ENCODE data around the gene ANKRD33B.
"Not testable (repeated sequence)": the region's sequence is repeated elsewhere in the genome, so short reads cannot be mapped to it uniquely, and the experiment has no call there.

The ANKRD33B gene

DNA sequence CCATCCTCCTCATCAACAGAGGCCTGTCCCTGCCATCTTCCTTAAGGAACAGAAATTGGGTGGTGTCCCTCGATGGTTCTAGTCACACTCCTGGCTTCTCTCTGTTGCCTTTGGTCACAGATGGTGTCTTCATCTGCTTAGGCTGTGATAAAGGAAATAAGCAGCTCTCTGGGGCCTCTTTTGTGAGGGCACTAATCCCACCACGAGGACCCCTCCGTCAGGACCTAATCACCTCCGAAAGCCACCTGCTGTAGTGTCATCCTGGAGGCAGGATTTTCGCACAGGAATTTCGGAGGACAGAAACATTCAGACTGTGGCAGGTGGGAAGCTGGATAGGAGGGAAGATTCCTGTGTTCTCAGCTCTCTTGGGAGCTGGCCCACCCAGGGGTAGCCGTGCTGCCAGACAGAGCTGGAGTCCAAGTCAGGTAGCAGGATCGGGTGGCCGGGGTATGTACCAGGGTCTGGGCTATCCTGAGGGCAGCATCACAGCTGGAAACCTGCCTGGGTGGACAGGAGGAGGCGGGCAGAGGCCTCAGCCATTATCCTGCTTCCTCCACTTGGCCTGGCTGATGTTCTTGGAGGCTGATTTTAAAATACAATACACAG is 59.5 kb downstream of the ANKRD33B start:
- DNase-seq = no peak

DNA sequence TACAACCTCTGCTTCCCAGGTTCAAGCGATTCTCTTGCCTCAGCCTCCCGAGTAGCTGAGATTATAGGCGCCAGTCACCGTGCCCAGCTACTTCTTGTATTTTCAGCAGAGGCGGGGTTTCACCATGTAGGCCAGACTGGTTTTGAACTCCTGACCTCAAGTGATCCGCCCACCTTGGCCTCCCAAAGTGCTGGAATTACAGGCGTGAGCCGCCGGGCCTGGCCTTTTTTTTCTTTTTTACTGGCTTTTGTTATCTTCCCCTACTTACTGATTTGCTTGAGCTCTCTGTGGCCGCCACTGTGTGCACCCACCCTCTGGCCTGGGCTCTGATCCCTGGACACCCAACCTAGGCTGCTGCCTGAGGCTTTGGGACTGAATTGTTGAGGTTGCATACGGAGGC is 60.3 kb downstream of the ANKRD33B start:
- no peak for DNase-seq

DNA sequence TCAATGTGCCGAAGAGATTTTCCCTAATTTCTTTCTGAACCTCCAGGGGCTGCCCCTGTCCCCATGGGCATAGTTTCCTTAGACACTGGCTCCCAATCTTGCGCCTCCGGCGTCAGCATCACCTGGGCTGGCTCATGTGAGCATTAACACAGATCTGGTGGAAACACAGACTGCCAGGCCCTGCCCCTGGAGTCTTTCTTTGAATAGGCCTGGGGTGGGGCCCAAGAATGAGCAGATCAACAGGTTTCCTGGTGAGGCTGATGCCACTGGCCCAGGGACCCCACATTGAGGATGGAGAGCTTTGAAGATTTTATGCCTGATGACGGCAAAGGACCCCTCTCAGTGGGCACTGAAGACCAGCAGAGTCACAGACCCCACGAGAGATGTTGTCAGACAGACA is 60.8 kb downstream of the ANKRD33B start:
- DNase-seq = no peak

DNA sequence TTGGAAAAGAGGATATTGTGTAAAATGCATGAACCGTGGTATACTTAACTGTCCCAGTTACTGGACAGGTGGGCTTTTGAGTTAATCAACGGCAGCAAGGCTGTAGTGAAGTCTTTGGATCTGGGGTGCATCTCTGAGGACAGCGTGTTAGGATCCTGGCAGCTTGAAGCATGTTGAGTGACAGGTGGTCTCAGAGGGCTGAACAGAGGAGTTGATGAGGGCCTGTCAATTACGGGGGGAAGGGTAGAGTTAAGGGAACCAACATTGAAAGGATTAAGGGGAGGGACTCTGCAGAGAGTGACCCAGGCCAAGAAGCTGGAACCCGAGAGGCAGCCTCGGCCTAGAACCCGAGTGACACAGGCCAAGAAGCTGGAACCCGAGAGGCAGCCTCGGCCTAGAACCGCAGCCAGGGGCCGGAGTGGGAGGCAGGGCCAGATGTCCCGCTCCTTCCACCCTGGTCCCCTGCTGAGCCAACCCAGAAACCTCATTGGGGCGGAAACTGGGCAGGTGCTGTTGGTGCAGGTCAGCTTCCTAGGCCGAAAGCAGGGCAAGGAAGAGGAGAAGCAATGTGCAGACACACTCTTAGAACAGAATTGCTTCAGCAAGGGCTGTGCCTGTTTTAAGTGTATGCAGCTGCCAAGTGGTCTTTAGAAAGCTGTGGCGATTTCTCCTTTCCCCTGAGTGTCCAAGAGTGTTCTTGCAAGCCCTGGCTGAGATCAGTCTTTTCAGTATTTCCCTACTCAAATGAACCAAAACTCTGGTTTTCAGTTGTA is 62.0 kb downstream of the ANKRD33B start:
- no peak for DNase-seq

DNA sequence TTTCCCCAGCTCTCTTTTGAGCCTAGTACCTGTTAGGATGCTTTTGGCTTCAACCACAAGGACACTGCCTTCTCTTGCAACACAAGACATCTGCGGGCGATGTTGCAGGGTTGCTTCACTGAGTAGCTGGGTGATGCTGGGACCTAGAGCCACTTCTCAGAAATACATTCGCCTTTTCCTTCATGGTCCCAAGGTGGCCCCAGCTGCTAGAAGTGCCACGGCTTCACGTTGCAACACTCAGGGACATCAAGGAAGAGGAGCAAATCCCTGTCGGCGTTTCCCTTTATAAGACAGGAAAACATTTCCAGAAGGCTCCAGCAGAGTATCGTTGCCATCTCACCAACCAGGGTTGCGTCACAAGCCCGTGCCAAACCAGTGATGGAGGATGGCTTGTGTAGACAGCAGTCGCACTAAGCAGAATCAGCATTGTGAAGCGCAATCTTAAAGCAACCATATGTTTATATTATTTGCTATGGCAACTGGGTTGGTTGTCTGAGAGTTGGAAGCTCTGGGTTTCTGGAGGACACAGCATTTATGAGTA is 62.7 kb downstream of the ANKRD33B start:
- no peak for DNase-seq

DNA sequence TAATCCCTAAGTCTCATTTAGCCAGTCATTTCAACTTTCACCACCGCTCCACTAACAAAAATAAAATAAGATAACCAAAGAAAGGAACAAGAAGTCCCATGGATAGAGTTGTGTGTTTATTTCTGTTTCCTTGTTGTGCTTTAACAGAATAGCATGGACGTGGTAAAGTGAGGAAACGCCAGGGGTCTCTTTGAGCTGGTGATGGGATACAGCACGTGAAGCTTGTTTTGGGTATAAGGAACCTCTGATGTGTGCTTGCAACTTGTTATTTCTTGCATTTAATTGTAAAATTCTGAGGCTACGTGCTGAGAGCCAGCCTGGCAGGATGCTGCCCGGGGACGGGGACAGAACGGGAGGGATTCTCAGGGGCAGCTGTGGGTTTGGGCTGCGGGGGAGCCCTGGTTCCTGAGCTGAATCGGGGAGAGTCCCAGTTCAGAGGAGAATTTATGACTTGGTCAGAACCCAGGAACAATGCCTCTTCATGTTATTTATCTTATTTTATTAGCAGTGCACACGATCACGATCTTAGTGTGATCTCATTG is 63.4 kb downstream of the ANKRD33B start:
- no peak for DNase-seq

DNA sequence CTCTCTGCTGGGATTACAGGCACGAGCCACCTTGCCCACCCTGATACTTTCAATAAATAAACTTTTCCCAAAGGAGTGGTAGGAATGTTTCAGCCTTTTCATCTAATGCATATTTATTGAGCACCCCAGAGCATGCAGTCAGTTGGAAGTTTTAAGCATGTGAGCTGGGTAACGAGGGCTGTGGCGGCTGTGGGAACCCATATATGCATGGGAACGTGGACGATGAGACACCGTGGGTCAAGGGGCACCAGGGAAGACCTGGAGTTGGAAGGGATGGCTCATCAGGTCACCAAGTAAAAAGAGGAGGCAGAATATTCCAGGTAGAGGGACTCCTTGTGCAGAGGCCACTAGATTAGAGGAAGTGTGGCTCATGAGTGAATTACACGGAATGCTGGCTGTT is 64.7 kb downstream of the ANKRD33B start:
- DNase-seq = no peak

DNA sequence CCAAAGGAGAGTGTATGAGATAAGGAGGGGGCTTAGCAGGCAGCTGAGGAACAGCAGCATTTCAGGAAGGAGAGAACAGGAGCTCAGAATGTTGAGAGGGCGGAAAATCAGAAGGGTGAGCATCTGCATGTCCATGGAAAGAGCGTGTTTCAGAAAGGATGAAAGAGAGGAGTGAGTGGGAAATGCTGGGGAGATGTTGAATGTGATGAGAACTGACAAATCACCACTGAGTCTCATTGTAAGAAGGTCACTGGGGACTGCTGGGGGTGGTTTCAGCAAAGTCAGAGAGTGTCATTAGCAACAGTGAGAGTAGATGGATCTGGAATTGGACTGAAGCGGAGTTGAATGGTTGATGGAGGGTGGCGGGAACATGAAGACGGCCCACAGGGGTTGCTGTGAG is 65.8 kb downstream of the ANKRD33B start:
- DNase-seq = no peak

DNA sequence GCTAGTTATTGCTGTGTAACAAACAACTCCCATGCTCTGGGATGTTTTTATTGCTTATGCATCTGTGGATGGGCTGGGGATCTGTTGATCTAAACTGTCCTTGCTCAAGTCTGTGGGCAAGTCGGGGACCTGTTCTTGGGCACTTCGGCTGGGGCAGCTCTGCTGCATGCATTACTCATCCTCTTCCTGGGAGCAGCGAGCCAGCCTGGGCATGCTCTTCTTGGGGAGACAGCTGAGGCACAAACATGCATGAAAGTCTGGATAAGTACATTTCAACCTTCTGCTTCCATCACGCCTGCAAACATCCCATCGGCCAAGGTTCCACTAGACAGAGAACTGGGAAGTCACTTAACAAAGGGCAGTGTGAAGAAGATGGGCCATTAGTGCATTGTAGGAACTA is 66.3 kb downstream of the ANKRD33B start:
- no peak for DNase-seq

DNA sequence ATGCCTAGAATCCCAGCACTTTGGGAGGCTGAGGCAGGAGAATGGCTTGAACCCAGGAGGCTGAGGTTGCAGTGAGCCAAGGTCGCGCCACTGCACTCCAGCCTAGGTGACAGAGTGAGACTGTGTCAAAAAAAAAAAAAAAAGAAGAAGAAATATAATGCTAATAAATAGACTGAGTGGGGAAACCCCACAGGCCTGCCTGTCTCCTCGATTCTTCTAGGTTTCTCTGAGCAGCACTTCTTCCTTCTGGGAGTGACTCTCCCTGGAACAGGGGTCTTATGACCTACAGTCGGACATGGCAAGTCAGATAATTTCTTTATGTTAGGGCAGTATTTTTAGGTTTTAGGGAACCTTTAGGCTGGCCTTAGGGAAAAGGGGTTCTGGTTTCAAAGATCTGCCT is 66.9 kb downstream of the ANKRD33B start:
- DNase-seq = not testable (repeated sequence)

DNA sequence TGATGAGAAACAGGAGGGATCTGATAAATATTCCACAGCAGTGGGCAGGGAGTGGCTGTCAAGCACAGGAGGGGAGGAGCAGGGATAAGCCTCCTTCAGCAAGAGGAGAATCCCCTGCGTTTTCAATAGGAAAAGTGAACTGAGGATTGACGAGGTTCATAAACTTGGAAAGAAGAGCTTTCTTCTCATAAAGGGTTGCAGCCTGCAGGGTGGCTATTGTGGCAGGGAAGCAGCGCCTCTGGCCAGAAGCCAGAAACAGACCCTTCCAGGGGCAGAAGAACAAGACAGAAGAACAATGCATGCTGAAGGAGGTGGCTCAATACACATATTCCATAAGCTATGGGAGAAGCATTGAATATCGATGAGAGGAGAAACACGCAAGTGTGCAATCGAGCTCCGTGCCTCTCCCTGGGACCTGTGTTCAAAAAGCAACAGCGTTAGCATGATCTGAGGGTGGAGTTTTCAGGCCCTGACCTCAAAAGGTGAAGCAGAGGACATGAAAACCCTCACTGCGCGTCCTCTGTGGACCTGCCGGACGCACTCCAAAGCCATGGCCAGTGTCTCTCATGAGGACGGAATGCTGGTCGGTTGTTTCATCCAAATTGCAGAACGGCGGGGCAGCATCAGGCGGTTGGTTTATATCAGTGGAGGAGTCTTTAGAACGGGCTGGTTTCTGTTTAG is 67.6 kb downstream of the ANKRD33B start:
- DNase-seq = no peak

DNA sequence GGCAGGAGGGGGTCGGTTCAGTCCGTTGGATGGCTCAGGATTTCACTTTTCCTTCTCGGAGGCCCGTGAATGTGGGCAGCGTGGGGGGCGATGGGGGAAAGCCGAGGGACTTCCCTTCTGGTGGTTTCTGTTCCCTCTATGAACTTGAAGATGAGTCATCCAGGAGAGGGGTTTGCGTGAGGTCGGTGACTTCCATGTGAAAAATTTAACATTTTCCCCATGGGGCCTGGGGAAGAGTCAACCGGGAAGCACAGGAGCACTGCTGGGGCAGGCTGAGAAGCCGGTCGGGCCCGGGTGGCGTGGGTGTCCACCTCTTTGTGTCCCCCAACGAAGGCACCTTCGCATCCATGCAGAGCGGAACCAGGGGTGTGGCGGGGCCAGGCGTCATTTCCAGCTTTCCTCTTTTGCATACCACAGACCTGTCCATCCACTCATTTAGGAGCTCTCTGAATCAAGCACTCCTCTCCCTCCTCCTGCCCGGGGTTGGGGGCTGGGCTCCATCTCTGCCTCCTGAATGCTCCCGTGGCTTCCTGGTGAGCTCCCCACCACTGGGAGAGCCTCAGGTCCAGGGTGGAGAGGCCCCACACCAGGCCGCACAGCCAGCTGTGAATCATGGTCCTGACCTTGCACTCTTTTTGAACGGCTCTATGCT is 68.4 kb downstream of the ANKRD33B start:
- no peak for DNase-seq

DNA sequence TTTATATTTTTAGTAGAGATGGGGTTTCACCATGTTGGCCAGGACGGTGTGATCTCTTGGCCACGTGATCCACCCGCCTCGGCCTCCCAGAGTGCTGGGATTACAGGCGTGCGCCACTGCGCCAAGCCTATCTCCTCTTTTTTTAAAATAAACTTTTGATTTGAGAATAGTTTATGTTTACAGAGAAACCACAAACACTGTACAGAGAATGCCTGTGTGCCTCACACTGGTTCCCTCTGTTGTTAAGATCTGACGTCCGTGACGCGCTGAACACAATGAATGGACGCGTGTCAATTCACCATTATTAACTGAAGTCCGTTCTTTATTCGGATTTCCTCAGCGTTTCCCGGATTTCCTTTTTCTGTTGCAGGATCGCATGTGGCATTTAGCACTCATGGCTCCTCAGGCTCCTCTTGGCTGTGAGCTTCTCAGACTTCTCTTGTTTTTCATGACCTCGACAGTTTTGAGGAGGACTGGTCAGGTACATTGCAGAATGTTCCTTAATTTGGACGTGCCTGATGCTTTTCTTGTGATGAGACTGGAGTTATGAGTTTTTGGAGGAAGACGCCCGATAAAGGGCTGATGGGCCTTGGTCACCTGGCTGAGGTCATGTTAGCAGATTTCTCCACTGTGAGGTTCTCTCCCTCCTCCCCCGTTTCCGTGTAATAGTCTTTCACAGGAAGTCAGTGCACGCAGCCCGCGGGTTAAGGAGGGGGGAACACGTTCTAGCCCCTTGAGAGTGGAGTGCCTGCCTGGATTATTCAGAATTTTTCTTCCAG is 69.6 kb downstream of the ANKRD33B start:
- DNase-seq = no peak

DNA sequence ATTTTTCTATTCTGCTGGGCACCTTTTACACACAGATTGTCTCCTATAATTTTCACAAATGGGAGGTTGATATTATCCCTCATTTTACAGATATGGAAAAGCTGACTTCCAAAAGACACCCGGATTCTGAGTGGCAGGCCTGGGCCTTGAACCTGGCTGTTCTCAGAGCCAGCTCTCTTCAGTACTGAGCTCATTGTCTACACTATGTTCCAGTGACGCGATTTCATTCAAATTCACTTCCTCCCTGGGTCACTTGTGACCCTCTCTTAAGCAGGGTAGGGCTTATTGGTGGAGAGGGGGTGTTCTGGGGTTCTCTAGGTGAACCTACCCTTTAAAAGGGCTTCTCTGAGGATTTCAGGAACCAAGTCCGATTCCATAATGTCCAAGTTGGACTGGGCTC is 70.2 kb downstream of the ANKRD33B start:
- DNase-seq = no peak

DNA sequence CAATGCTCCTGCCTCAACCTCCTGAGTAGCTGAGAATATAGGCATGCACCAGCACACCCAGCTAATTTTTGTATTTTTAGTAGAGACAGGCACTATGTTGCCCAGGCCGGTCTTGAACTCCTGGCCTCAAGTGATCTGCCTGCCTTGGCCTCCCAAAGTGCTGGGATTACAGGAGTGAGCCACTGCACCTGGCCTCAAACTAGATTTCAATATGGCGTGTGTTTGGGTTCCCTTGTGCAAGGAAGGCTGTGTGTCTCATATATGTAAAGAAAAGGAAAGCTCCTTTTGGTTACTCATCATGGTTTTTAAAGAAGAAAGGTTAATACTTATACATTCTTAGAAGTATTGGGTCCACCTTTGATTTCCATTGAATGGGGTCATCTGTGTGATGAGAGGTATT is 70.7 kb downstream of the ANKRD33B start:
- DNase-seq = no peak

DNA sequence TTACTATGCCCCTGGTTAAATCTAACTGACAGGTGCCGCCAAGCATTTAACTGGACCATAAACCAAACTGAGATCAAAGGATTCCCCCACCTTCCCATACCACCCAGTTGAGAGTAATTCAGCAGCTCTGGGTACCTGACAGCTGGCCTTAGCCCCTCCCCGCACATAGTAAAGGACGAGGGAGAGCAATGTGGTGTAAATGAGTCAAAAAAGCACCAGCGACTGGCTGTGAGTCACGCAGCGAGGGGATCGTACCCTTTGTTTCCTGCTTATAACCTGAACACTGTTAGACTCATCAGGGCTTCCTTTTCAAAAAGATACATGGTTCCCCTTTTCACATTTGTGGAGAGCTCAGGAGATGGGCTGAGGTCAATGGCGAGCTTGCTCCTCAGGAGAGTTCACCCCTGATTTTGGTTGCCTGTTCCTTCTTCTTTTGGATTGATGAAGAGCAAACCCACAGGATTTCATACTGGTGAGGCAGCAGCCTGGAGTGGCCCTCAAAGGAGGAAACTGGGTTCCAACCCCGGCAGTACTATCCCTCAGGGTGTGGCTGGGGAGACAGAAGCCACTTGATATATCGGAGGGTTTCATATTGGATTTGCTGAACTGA is 71.5 kb downstream of the ANKRD33B start:
- DNase-seq = no peak

DNA sequence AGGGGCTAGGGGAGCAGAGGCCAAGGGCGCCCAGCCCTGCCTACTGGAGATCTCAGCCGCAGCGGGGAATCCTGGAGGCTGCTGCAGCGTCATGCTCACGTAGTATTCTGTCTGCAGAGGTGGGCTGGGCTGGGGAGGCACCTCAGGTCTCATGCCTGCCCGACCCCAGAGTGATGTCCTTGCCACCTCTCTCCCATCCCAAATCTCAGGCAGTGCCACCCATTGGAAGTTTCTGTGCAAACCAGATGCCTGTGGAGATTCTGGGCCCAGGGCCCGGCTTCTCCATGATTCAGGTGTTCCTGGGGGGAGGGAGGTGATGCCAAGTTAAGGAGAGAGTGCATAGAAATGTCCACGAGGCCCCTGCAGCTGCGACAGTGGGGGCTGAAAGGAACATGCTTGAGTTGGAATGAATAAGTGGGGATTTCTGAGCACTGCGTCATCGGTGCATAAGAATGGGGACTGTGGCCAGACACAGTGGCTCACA is 72.0 kb downstream of the ANKRD33B start:
- no peak for DNase-seq

DNA sequence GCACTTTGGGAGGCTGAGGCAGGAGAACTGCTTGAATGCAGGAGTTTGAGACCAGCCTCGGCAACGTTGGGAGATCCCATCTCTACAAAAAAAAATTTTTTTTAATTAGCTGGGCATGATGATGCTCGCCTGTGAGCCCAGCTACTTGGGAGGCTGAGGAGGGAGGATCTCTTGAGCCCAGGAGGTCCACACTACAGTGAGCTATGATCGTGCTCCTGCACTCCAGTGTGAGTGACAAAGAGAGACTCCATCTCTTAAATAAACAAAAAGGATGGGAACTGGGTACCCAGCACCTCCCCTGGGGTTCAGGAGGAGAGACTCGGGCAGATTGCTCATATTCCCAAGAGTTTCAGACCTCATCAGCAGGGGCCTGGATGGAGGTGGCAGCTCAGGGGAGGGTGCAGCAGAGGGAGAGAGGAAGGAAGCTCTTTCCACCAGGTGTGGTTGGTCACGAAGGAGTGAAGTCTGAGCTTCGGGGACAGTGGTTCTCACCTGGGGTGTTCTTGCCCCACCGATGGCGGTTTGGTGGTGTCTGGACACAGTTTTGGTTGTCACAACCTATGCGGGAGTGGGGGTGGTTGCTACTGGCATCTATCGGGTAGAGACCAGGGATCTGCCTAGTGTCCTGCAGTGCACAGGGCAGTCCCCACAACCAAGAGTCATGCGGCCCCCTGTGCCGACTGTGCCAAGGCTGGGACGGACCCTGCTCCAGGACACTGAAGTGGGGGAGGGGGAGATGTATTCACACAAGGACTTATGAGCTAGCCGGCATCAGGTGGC is 72.7 kb downstream of the ANKRD33B start:
- no peak for DNase-seq

DNA sequence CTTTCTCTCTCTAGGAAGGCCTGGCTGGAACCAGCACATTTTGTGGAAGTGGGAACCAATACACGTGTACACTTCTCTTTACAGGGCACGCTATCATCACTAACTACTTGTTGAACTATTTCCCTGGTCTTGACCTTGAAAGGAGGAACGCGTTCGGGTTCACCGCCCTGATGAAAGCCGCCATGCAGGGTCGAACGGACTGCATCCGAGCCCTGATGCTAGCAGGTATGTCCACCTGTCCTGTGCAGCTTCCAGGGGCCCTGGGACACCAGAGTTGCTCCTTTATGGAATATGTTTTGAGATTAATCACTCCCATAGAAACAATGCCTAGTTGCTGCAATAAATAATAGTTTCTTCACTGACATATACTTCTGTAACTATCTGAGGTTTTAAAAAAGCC is 74.1 kb downstream of the ANKRD33B start:
- no peak for DNase-seq

DNA sequence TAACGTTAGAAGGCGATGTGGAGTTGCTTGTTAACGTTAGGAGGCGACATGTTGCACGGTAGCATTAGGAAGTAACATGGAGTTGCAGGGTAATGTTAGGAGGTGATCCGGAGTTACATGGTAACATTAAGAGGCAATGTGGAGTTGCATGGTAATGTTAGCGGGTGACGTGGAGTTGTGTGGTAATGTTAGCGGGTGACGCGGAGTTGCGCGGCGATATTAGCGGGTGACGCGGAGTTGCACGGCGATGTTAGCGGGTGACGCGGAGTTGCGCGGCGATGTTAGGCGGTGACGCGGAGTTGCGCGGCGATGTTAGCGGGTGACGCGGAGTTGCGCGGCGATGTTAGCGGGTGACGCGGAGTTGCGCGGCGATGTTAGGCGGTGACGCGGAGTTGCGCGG is 74.9 kb downstream of the ANKRD33B start:
- DNase-seq = not testable (repeated sequence)

DNA sequence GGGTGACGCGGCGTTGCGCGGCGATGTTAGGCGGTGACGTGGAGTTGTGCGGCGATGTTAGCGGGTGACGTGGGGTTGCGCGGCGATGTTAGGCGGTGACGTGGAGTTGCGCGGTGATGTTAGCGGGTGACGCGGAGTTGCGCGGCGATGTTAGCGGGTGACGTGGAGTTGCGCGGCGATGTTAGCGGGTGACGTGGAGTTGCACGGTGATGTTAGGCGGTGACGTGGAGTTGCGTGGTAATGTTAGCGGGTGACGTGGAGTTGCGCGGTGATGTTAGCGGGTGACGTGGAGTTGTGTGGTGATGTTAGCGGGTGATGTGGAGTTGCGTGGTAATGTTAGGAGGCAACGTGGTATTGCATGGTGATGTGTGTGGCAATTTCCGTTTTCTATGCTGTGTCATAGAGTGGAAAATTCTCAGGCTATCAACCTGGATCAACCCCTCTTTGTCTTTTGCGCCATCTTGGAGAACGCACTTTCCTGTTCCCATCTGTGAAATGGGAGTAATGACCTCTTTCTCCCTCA is 76.0 kb downstream of the ANKRD33B start:
- no peak for DNase-seq

All from NCI-H2171 (cell line).